Endothelial cell of umbilical vein (primary cell): ENCODE data around the gene IRF5. TPM values are rescaled to one million over a fixed set of nuclear protein-coding genes. Genes with fewer than 3 reads are reported as not detected.

Experiments used
- BruUV-seq: library from RNA; stranded (reverse); fragments of 400-500 nt; replicated peaks from 2 replicates; lab custom pipeline; 2021; lab: Mats Ljungman, UMichigan
- CTCF ChIA-PET: fragments of 300-600, 350-600 bp; sonication (Branson Sonifier 250); formaldehyde crosslinking; loops from one replicate; lab custom pipeline; 2021; ENCODE audit warnings: antibody characterized with exemption, inconsistent platforms; lab: Charles Lee
- POLR2A ChIA-PET: fragments of 300-600, 350-600 bp; sonication (Branson Sonifier 250); formaldehyde crosslinking; loops from one replicate; lab custom pipeline; 2021; ENCODE audit warnings: antibody characterized with exemption, inconsistent platforms; lab: Charles Lee
- DNase-seq: peaks from one replicate; pipeline ENCODE4 v3.0.0-alpha.2; 2011; ENCODE audit warnings: low read depth, low spot score
- FAIRE-seq: peaks from 2 replicates; lab custom pipeline; 2011; peaks lifted over from hg19 to GRCh38; lab: Jason Lieb, UNC
- H2AFZ ChIP-seq: 2 replicates; pipeline ENCODE4 v1.6.0; 2012; ENCODE audit warnings: low read depth, low read length, control low read depth, inconsistent platforms
- H3K27ac ChIP-seq: 2 replicates; pipeline ENCODE4 v1.5.1; 2011; ENCODE audit warnings: low read depth, mild to moderate bottlenecking, control low read depth, low read length, moderate library complexity; ENCODE audit not compliant: insufficient read depth
- H3K27me3 ChIP-seq, 2 experiments: 2 replicates each; pipeline versions ENCODE4 v1.6.0 to v1.6.1; 2011; ENCODE audit warnings: low read length in 2 of 2, mixed read lengths in 1 of 2; ENCODE audit not compliant: control insufficient read depth in 2 of 2, insufficient read depth in 2 of 2
- H3K36me3 ChIP-seq, 2 experiments: 2 replicates in 1 of 2; 3 replicates in 1 of 2; pipeline ENCODE4 v1.5.1; 2011; ENCODE audit warnings: low read length in 2 of 2, mild to moderate bottlenecking in 1 of 2, moderate library complexity in 1 of 2; ENCODE audit not compliant: control insufficient read depth in 2 of 2, insufficient read depth in 2 of 2; ENCODE audit errors: extremely low read depth in 1 of 2
- H3K4me1 ChIP-seq: 3 replicates; pipeline ENCODE4 v1.5.1; 2011; ENCODE audit warnings: mild to moderate bottlenecking, low read length; ENCODE audit not compliant: control insufficient read depth, insufficient read depth; ENCODE audit errors: extremely low read depth
- H3K4me2 ChIP-seq: 2 replicates; pipeline ENCODE4 v1.6.1; 2011; ENCODE audit warnings: low read length, control low read depth, mixed read lengths; ENCODE audit not compliant: insufficient read depth
- H3K4me3 ChIP-seq, 3 experiments: fragments of 200-600 bp in 1 of 3; sonication (generic), shearing (Covaris generic) in 1 of 3; replicated peaks in 1 of 3; 2 replicates each; pipeline ENCODE4 v1.5.1; 2011 to 2016; ENCODE audit warnings: control low read depth in 3 of 3, low read length in 3 of 3, mild to moderate bottlenecking in 2 of 3, inconsistent platforms in 1 of 3, low read depth in 1 of 3, moderate library complexity in 1 of 3; ENCODE audit not compliant: insufficient read depth in 1 of 3
- H3K79me2 ChIP-seq: 2 replicates; pipeline ENCODE4 v1.6.0; 2012; ENCODE audit warnings: low read length, inconsistent platforms; ENCODE audit not compliant: control insufficient read depth, insufficient read depth
- H3K9ac ChIP-seq: replicated peaks from 2 replicates; pipeline ENCODE3; 2011; ENCODE audit warnings: low read length, control low read depth; ENCODE audit not compliant: insufficient read depth; ENCODE audit errors: extremely low read depth
- H3K9me1 ChIP-seq: replicated peaks from 3 replicates; pipeline ENCODE4 v1.6.0; 2011; ENCODE audit warnings: mild to moderate bottlenecking, low read length; ENCODE audit not compliant: control insufficient read depth, insufficient read depth; ENCODE audit errors: extremely low read depth
- H3K9me3 ChIP-seq: replicated peaks from 2 replicates; pipeline ENCODE4 v1.5.1; 2012; ENCODE audit warnings: low read length, inconsistent platforms; ENCODE audit not compliant: control insufficient read depth, insufficient read depth
- H4K20me1 ChIP-seq: replicated peaks from 2 replicates; pipeline ENCODE3; 2011; ENCODE audit warnings: mild to moderate bottlenecking, low read length; ENCODE audit not compliant: control insufficient read depth, insufficient read depth; ENCODE audit errors: extremely low read depth
- EZH2 ChIP-seq: IDR thresholded peaks from 2 replicates; pipeline ENCODE4 v1.6.1; 2012; ENCODE audit warnings: borderline replicate concordance, low read depth, mild to moderate bottlenecking, moderate library complexity, low read length, inconsistent platforms; ENCODE audit not compliant: severe bottlenecking
- GATA2 ChIP-seq: IDR thresholded peaks from 2 replicates; pipeline ENCODE4 v1.7.0; 2011; ENCODE audit warnings: low read depth, mild to moderate bottlenecking, moderate library complexity, mixed read lengths, low read length; ENCODE audit not compliant: insufficient read length, insufficient read depth
- MYC ChIP-seq: IDR thresholded peaks from one replicate; pipeline ENCODE4 v1.6.1; 2011; ENCODE audit warnings: mild to moderate bottlenecking, low read depth, low read length
- POLR2AphosphoS5 ChIP-seq: IDR thresholded peaks from 2 replicates; pipeline ENCODE4 v1.6.1; 2012; ENCODE audit warnings: low read depth, mild to moderate bottlenecking, control low read depth, low read length, moderate library complexity; ENCODE audit not compliant: insufficient read depth
- dilution Hi-C: fragments of 300-500 bp; cut with MboI; formaldehyde crosslinking; loops from one replicate; pipeline ENCODE4 v1.15.0; 2019; ENCODE audit warnings: low sequenced_read_pairs; ENCODE audit not compliant: extremely low pct_ligation_motif_present
- intact Hi-C: fragments of 100-400 bp; cut with micrococcal nuclease; formaldehyde crosslinking; loops from one replicate; pipeline ENCODE4 v1.10.0; 2022
- polyA plus RNA-seq, 4 experiments: library from polyadenylated mRNA; depleted of rRNA in 3 of 4; stranded (reverse) in 3 of 4; unstranded in 1 of 4; fragments of >200 nt; gene quantifications; 2 replicates each; pipeline versions ENCODE4 v1.2.1 to v1.2.3, GENCODE V29; 2011 to 2012; ENCODE audit warnings: missing spikeins in 1 of 4
- total RNA-seq: library from RNA; stranded (reverse); gene quantifications from 2 replicates; pipeline ENCODE4 v1.2.3, GENCODE V29; 2021
- TF ChIP-seq, protein P1 (sequence below), 2 donors: IDR thresholded peaks; 1 replicate in 1 of 2; 2 replicates in 1 of 2; pipeline ENCODE4 v1.5.1; 2011; ENCODE audit warnings: low read length in 2 of 2, mild to moderate bottlenecking in 2 of 2, moderate library complexity in 2 of 2, control low read depth in 1 of 2, inconsistent platforms in 1 of 2, low read depth in 1 of 2; ENCODE audit not compliant: insufficient read depth in 1 of 2; ENCODE audit errors: extremely low read depth in 1 of 2
- TF ChIP-seq, protein P2 (sequence below): IDR thresholded peaks from 2 replicates; pipeline ENCODE4 v1.6.1; 2011; ENCODE audit not compliant: insufficient read depth, insufficient read length

IRF5 gene
- total and polyA plus RNA-seq, 2 donors (not counting 3 experiments of a cell fraction or from before 2014, with no cell fraction given): 0.31 to 0.36 TPM

DNA sequence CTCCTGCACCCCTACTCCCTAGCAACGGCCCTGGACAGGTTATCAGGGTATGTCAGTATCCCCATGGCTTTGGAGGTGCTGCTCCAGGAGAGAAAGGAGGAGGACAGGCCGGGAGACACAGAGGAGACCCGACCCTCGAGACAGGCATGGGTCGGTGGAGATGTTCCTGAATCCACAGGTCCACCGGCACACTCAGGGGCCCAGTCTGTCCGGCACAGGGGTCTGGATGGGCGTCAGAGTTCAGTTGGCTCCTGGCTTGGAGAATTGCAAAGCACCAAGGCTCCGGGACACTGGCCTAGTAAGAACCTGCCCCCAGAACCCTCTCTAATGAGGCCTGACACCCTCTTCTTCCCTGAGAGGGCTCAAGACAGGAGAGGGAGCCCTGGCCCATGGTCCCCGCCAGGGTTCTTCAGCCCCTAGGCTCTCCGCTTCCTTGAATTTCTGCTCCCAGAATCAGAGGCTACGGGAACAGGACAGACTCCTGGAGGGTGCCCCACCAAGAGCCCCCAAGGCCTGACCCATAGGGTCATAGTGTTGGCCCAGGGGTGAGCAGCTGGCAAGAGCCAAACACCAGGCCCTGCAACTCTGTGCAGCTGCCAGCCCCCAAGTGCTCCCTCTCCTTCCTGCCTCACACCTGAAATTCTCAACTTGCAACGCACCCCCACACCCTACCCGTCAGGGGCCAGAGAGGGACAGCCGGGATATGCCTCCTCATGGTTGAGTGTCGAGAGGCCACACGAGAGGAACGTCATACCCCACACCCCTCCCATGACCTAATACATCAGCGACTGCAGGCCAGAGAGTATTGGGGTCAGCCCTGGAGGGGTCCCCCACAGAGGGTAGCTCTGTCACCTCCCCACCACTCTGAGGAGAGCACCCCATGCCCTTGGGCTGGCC, 5.5 kb upstream of the IRF5 start:
- Histone ChIP-seq H3K9me3 (no peaks in the 10 kb centered on the region), H3K4me1 (no peaks in the 10 kb centered on the region), H3K4me3 (no peak overlapping the region), H3K79me2 (no peaks in the 10 kb centered on the region), H3K36me3 (no peaks in the 10 kb centered on the region), H3K9ac (no peak overlapping the region), H3K27me3 (peaks cover 8% of the 10 kb centered on the region in 2 experiments), H3K4me2 (no peak overlapping the region), H4K20me1 (no peaks in the 10 kb centered on the region), H2AFZ (no peak overlapping the region), H3K9me1 (no peaks in the 10 kb centered on the region), H3K27ac (no peak overlapping the region)
- ChIA-PET CTCF (no interaction called here), POLR2A (no interaction called here)
- dilution Hi-C loops (no loop called here), intact Hi-C loops (no loop called here)
- FAIRE-seq (no peak), DNase-seq (no peak)
- no TSS peak for BruUV-seq
- no peak for TF ChIP-seq POLR2AphosphoS5
- no peak for TF ChIP-seq GATA2
- no peak for TF ChIP-seq MYC
- no peak for TF ChIP-seq EZH2
- TF ChIP-seq, protein P1, sequence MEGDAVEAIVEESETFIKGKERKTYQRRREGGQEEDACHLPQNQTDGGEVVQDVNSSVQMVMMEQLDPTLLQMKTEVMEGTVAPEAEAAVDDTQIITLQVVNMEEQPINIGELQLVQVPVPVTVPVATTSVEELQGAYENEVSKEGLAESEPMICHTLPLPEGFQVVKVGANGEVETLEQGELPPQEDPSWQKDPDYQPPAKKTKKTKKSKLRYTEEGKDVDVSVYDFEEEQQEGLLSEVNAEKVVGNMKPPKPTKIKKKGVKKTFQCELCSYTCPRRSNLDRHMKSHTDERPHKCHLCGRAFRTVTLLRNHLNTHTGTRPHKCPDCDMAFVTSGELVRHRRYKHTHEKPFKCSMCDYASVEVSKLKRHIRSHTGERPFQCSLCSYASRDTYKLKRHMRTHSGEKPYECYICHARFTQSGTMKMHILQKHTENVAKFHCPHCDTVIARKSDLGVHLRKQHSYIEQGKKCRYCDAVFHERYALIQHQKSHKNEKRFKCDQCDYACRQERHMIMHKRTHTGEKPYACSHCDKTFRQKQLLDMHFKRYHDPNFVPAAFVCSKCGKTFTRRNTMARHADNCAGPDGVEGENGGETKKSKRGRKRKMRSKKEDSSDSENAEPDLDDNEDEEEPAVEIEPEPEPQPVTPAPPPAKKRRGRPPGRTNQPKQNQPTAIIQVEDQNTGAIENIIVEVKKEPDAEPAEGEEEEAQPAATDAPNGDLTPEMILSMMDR (IDR thresholded peaks at IDR 0.05; ENCODE audit: extremely low read depth in 1 of 2, insufficient read depth in 1 of 2, low read depth in 1 of 2, low read length in 2 of 2): no peak
- TF ChIP-seq, protein P2, sequence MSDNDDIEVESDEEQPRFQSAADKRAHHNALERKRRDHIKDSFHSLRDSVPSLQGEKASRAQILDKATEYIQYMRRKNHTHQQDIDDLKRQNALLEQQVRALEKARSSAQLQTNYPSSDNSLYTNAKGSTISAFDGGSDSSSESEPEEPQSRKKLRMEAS: no peak
